NCI-H526 treated with DMSO at 0.1 percent for 48 hours (cell line): ENCODE results near the gene SH3BGRL2.
"Not testable (repeated sequence)": the region's sequence is repeated elsewhere in the genome, so short reads cannot be mapped to it uniquely, and the experiment has no call there.

Experiments used
- DNase-seq: peaks from one replicate; lab custom pipeline; 2025; lab: John Stamatoyannopoulos, UW

The SH3BGRL2 gene

DNA sequence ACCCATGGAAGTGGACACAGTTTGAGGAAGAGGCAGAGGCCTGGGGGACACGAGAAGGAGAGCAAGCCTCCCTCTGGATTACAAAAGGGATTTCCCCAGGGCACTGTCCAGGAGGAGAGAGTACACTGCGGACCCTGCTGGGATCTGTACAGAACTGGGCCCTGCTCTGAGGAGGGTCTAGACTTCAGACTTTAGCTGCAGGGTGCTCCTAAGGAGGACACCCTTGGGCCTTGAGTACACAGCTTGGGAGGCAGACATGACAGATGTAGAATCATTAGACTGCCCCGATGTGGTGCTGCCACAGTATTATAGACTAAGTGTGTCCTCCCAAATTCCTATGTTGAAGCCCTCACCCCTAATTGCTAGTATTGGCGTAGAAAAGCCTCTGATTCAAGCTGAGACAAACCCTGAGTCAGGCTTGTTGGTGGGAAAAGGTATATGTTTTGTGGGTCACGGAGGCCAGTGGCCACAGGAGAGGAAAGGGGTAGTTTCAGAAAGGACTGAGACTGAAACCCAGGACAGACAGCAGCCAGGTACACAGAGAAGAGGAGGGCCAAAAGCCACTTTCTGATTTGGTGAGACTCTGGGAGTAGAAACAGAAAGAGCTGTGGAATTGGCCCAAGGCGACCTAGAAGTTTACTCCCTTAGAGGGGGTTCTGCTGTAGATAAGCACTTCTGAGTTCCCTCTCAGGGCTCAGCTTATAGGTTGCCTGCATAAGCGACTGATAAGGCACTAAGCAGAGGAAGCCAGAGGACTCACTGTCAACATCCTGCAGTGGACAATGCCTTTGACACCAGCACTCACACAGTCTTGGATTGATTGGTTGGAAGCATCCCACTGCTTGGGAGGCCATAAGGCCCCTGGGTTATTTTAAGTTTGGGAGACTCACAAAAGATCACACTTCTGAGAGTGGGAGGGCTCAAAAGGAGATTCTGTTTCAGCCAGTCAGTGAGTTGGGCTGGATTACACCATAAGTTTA is 16.5 kb upstream of the SH3BGRL2 start:
- no peak for DNase-seq

DNA sequence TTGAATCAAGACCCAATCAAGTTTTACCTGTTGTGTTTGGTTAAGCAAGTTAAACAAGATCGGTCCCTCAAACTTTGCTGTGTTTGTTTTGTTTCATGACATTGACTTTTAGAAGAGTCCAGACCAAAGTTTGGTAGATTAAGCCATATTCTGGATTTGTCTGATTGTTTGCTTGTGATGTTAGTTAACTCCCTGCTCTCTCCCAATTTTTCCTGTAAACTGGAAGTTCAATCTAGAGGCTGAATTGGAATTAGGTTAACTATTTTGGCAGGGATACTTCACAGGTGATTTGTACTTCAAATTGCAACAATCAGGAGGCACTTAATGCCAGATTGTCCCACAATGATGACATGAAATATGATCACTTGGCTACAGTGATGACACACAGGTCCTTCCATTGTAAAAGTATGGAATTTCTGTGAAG is 13.6 kb upstream of the SH3BGRL2 start:
- DNase-seq: no peak

GRCh38 chr6:79618425-79618824 is 12.7 kb upstream of the SH3BGRL2 start:
- not testable (repeated sequence) for DNase-seq

DNA sequence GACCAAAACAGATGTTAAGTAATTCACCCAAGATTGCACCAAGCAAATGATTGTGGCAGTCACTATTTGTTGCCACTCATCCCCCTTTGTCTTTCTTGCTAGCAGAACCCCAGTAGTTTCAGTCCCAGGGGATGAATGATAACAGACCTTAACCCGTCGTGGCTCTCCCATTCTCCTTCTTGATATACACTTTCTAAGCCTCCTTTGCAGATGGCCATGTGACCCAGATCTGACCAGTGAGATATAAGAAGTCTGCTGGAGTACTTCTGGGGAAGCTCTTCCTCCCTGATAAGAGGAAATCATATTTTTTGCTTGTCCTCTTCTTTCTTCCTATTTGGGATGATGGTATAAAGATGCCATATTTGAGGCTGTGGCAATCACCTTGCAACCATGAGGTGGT is 9.6 kb upstream of the SH3BGRL2 start:
- DNase-seq: no peak

DNA sequence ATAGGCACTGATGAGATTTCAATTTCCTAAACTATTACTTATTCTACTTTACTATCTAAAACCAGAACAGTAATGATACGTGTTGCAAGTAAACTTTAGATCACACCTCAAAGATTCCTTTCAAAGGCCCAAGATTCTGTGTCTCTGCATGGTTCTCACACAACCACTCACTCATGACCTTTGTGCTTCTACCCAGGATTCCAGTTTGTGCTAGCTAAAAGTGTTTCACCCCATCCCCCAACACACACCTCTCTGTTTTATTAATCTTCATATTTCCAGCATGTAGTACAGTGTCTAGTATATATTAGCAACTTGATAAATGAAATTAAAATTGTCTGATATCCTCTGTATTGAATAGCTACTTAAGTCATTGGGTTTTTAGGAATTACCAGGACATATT is 8.8 kb upstream of the SH3BGRL2 start:
- no peak for DNase-seq

DNA sequence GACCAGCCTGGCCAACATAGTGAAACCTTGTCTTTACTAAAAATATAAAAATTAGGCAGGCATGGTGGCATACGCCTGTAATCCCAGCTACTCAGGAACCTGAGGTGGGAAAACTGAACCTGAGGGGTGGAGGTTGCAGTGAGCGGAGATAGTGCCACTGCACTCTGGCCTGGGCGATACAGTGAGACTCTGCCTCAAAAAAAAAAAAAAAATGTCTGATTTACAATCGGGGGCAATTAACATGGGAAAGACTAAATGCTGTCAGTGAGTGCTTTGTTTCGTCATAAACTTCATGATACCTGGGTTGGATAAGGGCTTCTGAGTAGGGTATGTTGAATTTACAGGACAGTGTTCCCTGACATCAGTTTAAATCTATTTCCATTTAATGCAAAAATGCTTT is 8.0 kb upstream of the SH3BGRL2 start:
- no peak for DNase-seq

DNA sequence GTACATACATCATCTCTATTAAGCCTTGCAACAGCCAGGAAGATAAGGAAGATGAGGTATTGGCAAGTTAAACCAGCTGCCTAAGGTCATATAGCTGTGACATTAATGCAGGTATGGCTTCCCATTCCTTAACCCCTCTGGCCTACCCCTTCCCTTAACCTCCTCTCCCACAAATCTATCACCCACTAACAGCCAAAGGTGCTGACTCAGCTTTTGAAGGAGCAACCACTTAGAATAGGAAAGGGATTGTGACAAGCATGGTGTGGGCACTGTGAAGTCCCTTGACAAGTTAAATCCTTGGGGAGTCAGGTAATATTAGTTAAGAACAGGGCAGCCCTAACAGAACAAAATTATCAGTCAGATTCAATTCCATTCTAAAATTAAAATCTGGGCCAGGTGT is 5.4 kb upstream of the SH3BGRL2 start:
- no peak for DNase-seq

GRCh38 chr6:79626811-79627210 is 4.3 kb upstream of the SH3BGRL2 start:
- no peak for DNase-seq

GRCh38 chr6:79627422-79627821 is 3.7 kb upstream of the SH3BGRL2 start:
- DNase-seq: no peak

DNA sequence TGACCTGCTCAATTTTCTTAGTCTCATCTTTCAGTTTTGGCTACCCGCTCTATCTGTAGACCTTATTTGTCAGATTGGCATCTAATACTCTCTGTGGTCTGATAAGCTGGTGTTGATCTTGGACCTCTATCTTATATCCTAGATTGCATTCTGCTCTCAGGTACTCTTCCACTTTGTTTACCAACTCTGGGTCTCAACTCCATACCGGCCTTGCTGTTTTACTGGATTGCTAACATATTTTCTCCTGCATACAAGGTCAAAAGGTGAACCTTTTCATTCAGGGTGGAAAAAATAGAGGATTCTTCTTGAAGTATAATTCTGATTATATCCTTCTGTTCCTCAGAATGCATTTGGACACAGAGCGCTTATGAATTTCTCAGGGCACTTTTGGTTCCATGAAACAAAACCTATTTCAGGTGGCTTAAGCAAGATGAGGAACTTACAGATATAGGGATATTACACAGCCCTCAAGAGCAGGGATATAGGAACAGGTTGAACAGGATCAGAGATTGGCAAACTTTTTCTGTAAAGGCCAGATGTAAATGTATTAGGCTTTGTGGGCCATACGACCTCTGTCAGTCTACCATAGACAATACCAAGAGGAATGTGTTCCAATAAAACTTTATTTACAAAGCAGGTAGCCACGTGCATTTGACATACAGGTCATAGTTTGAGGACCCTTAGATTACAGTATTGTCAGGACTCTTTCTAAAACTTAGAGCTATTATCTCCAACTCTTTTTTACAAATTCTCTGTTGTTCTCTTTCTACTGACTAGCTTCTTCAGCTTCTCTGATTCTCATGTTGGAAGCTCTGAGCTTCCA is 2.5 kb upstream of the SH3BGRL2 start:
- no peak for DNase-seq

DNA sequence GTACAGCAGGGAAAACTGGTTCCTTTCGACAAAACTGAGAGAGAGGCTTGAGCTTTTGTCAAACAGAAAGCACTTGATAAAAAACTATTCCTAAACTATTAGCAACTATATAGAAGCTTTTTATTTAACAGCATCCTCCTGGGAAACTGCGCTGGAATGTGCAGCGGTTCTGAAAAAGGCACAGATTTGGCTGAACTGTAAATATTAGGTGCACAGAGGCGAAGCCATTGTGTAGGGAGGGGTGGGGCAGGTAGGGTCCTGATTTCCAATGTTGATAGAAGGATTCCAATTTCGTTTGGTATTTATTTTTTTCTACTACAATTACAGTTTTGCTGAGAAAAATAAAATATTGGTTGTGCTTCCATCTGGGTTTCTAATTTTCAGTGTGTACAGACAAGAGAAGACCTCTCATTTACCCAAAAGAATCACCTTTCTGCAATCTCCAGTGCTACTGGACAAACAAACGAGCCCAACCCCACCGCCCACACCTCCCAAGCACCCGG is 698 bp upstream of the SH3BGRL2 start:
- DNase-seq: no peak

GRCh38 chr6:79631693-79632172 is 604 bp downstream of the SH3BGRL2 start:
- peak; percentile 51 for DNase-seq

GRCh38 chr6:79632580-79632979 is 1.5 kb downstream of the SH3BGRL2 start:
- no peak for DNase-seq

- no peak for DNase-seq
Measured at GRCh38 chr6:79634491-79635231, 3.5 kb downstream of the SH3BGRL2 start.

GRCh38 chr6:79635232-79635543 is 4.1 kb downstream of the SH3BGRL2 start:
- no peak for DNase-seq

GRCh38 chr6:79636673-79637072 is 5.5 kb downstream of the SH3BGRL2 start:
- DNase-seq: no peak

- no peak for DNase-seq
Measured at GRCh38 chr6:79640146-79641111, 9.3 kb downstream of the SH3BGRL2 start.

DNA sequence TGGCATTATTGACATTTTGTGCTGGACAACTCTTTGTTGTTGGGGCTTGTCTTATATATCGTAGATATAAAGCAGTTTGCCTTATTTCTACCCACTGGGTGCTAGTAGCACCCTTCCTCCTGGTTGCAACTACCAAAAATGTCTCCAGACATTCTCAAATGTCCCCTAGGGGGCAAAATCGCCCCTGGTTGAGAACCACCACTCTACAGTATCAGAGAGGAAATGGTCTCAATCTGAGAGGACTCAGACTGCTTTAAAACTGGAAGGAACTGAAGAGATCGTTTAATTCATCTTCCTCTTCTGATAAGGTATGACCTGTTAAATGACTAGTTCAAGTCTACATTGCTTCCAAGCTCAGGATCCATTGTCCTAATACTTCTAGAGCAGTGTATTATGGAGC is 14.9 kb downstream of the SH3BGRL2 start:
- DNase-seq: no peak

DNA sequence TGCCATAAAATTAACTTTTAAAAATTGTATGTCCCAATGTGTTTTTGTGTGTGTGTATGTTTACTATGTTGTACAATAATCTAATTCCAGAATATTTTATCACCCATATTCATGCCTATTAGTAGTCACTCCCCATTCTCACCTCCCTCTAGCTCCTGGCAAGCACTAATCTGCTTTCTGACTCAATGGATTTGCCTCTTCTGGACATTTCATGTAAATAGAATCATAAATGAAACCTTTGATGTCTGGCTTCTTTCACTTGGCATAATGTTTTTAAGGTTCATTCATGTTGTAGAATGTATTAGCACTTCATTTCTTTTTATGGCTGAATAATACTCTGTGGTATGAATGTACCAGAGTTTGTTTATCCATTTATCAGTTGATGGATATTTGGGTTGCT is 15.4 kb downstream of the SH3BGRL2 start:
- DNase-seq: no peak

GRCh38 chr6:79647741-79648140 is 16.6 kb downstream of the SH3BGRL2 start:
- DNase-seq: no peak

GRCh38 chr6:79648328-79648727 is 17.2 kb downstream of the SH3BGRL2 start:
- DNase-seq: no peak
